Astrocyte (in vitro differentiated cells and primary cell): ENCODE measurements around the gene COL9A3.

ENCODE experiments used
- EZH2 ChIP-seq: IDR thresholded peaks from 2 replicates; pipeline ENCODE4 v1.6.1; 2012; ENCODE audit warnings: mild to moderate bottlenecking, low read length, inconsistent platforms; ENCODE audit not compliant: insufficient read depth
- TF ChIP-seq, protein P1 (sequence below): IDR thresholded peaks from 2 replicates; pipeline ENCODE4 v1.5.1; 2011; ENCODE audit warnings: low read depth, mild to moderate bottlenecking, inconsistent platforms, low read length, moderate library complexity; ENCODE audit not compliant: insufficient read depth

GRCh38 chr20:62839261-62839660, 22.4 kb downstream of the COL9A3 start:
- TF ChIP-seq, protein P1, sequence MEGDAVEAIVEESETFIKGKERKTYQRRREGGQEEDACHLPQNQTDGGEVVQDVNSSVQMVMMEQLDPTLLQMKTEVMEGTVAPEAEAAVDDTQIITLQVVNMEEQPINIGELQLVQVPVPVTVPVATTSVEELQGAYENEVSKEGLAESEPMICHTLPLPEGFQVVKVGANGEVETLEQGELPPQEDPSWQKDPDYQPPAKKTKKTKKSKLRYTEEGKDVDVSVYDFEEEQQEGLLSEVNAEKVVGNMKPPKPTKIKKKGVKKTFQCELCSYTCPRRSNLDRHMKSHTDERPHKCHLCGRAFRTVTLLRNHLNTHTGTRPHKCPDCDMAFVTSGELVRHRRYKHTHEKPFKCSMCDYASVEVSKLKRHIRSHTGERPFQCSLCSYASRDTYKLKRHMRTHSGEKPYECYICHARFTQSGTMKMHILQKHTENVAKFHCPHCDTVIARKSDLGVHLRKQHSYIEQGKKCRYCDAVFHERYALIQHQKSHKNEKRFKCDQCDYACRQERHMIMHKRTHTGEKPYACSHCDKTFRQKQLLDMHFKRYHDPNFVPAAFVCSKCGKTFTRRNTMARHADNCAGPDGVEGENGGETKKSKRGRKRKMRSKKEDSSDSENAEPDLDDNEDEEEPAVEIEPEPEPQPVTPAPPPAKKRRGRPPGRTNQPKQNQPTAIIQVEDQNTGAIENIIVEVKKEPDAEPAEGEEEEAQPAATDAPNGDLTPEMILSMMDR, result no peak
- no peak for TF ChIP-seq EZH2
